ENCODE data around the gene ZNRF1. TPM values are rescaled to one million over a fixed set of nuclear protein-coding genes. Genes with fewer than 3 reads are reported as not detected.

ZNRF1 gene
- total and polyA plus RNA-seq, 7 donors, result 10.6 to 33.0 (median 16.9) TPM

GRCh38 chr16:75063549-75064088, 64.8 kb downstream of the ZNRF1 start:
- H3K4me3 ChIP-seq, result no peak overlapping the region
- 83% methylated on average over 8 of the region's 8 CpGs for WGBS, 2 donors
- H3K36me3 ChIP-seq, result no peaks in the 10 kb centered on the region
- peak overlapping the region in 3 of 4 donors; percentile 83 to 86 (median 85) for H3K27ac ChIP-seq
- H3K9me3 ChIP-seq, result no peaks in the 10 kb centered on the region
- DNase-seq, result no peak
- intact Hi-C loops (cut with DNase I), result no loop called here
- H3K4me1 ChIP-seq, result peaks cover 0 to 93% (median 63%) of the 10 kb centered on the region in 4 donors
- TF ChIP-seq POLR2A (IDR thresholded peaks at IDR 0.05) (no peak), EP300 (IDR thresholded peaks at IDR 0.05) (no peak), POLR2AphosphoS5 (IDR thresholded peaks at IDR 0.05) (no peak), CTCF (IDR thresholded peaks at IDR 0.05) (no peak)
- H3K27me3 ChIP-seq, result no peaks in the 10 kb centered on the region

- H3K9me3 ChIP-seq, result no peaks in the 10 kb centered on the region
- intact Hi-C loops (cut with DNase I), result no loop called here
- H3K27me3 ChIP-seq, result no peaks in the 10 kb centered on the region
- no peak overlapping the region for H3K4me3 ChIP-seq
- TF ChIP-seq POLR2A (IDR thresholded peaks at IDR 0.05) (no peak), POLR2AphosphoS5 (IDR thresholded peaks at IDR 0.05) (no peak), EP300 (IDR thresholded peaks at IDR 0.05) (no peak), CTCF (IDR thresholded peaks at IDR 0.05) (no peak)
- H3K36me3 ChIP-seq, result no peaks in the 10 kb centered on the region
- H3K27ac ChIP-seq, result peak overlapping the region in 3 of 4 donors; percentile 83 to 86 (median 85)
- no peak for DNase-seq
- 16 to 32% methylated on average over 15 of the region's 15 CpGs for WGBS, 2 donors
- H3K4me1 ChIP-seq, result peaks cover 0 to 86% (median 58%) of the 10 kb centered on the region in 4 donors
Observed at GRCh38 chr16:75064403-75065148, 65.8 kb downstream of the ZNRF1 start.

- peaks cover 0 to 86% (median 62%) of the 10 kb centered on the region in 4 donors for H3K4me1 ChIP-seq
- H3K36me3 ChIP-seq, result no peaks in the 10 kb centered on the region
- WGBS, 2 donors, result 13 to 42% methylated on average over 10 of the region's 10 CpGs
- peak overlapping the region in 3 of 4 donors; percentile 83 to 86 (median 85) for H3K27ac ChIP-seq
- TF ChIP-seq POLR2A (IDR thresholded peaks at IDR 0.05), result no peak
- TF ChIP-seq POLR2AphosphoS5 (IDR thresholded peaks at IDR 0.05), result no peak
- intact Hi-C loops (cut with DNase I), result no loop called here
- H3K4me3 ChIP-seq, result no peak overlapping the region
- H3K27me3 ChIP-seq, result no peaks in the 10 kb centered on the region
- DNase-seq, result no peak
- H3K9me3 ChIP-seq, result no peaks in the 10 kb centered on the region
Observed at GRCh38 chr16:75065149-75065505, 66.3 kb downstream of the ZNRF1 start.

- Histone ChIP-seq H3K36me3 (no peaks in the 10 kb centered on the region), H3K27me3 (no peaks in the 10 kb centered on the region), H3K27ac (peak overlapping the region in 3 of 4 donors; percentile 83 to 86 (median 85)), H3K9me3 (no peaks in the 10 kb centered on the region), H3K4me1 (peaks cover 0 to 87% (median 66%) of the 10 kb centered on the region in 4 donors), H3K4me3 (no peak overlapping the region)
- intact Hi-C loops (cut with DNase I), result no loop called here
- TF ChIP-seq POLR2AphosphoS5 (IDR thresholded peaks at IDR 0.05) (no peak), CTCF (IDR thresholded peaks at IDR 0.05) (no peak), EP300 (IDR thresholded peaks at IDR 0.05) (no peak), POLR2A (IDR thresholded peaks at IDR 0.05) (no peak)
- DNase-seq, result no peak
- 24 to 62% methylated on average over 7 of the region's 7 CpGs for WGBS, 2 donors
Observed at GRCh38 chr16:75065521-75066149, 66.8 kb downstream of the ZNRF1 start.

- intact Hi-C loops (cut with DNase I), result no loop called here
- no peaks in the 10 kb centered on the region for H3K27me3 ChIP-seq
- TF ChIP-seq EP300 (IDR thresholded peaks at IDR 0.05) (peak in 1 of 4 donors; percentile 17), POLR2AphosphoS5 (IDR thresholded peaks at IDR 0.05) (peak in 3 of 4 donors; percentile 22 to 55 (median 27)), CTCF (IDR thresholded peaks at IDR 0.05) (no peak)
- no peaks in the 10 kb centered on the region for H3K9me3 ChIP-seq
- DNase-seq, result no peak
- H3K4me1 ChIP-seq, result peaks cover 0 to 75% (median 55%) of the 10 kb centered on the region in 4 donors
- no peak overlapping the region for H3K4me3 ChIP-seq
- H3K36me3 ChIP-seq, result no peaks in the 10 kb centered on the region
- WGBS, 2 donors, result 89 to 94% methylated on average over 6 of the region's 6 CpGs
- peak overlapping the region in 3 of 4 donors; percentile 83 to 86 (median 85) for H3K27ac ChIP-seq
Observed at GRCh38 chr16:75066861-75067447, 68.1 kb downstream of the ZNRF1 start.
